GM12875 (cell line): ENCODE data around the gene MAX.
"Not testable (repeated sequence)": the region's sequence is repeated elsewhere in the genome, so short reads cannot be mapped to it uniquely, and the experiment has no call there.

Experiments
- H3K4me3 ChIP-seq: one replicate; pipeline ENCODE4 v1.5.1; 2011; ENCODE audit warnings: low read depth, low read length, control low read depth
- TF ChIP-seq, protein P1 (sequence below): IDR thresholded peaks from 2 replicates; pipeline ENCODE4 v1.5.1; 2011; ENCODE audit warnings: low read depth, mild to moderate bottlenecking, control low read depth, inconsistent platforms, low read length, moderate library complexity, borderline replicate concordance; ENCODE audit not compliant: insufficient read depth

MAX gene

DNA sequence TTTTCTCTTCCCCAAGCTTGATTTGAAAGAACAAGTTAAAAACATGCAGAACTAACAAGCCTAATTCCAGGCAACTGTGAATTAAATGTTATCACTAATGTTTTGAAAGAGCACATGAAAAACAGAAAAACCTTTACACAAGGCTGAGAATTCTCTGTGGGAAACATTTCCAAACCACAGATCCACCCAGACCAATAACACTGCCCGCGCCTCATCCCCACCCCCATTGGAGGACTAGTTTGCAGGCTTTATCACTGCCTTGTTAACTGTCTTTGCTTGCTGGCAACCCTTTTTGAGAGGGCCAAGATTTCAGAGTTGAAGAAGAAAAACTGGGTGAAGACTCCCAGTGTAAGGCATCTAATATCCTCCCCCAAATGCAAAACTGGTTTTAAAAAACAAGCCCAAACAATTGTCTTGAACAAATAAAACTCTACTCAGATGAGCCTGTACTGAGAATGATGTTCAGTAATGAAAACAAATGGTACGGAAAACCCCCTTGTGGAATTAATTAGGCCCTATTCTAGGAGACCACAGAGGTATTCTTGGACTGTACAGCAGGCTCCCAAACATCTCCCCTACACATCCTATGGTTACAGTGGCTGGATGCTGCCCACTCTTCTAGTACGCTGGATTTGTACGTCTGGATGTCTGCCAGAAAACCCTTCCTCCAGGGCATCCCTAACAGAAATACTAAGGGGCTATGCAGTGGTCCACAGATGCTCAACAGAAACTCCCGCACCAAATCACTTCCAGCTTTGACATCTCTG, 5.8 kb downstream of the MAX start:
- TF ChIP-seq, protein P1, sequence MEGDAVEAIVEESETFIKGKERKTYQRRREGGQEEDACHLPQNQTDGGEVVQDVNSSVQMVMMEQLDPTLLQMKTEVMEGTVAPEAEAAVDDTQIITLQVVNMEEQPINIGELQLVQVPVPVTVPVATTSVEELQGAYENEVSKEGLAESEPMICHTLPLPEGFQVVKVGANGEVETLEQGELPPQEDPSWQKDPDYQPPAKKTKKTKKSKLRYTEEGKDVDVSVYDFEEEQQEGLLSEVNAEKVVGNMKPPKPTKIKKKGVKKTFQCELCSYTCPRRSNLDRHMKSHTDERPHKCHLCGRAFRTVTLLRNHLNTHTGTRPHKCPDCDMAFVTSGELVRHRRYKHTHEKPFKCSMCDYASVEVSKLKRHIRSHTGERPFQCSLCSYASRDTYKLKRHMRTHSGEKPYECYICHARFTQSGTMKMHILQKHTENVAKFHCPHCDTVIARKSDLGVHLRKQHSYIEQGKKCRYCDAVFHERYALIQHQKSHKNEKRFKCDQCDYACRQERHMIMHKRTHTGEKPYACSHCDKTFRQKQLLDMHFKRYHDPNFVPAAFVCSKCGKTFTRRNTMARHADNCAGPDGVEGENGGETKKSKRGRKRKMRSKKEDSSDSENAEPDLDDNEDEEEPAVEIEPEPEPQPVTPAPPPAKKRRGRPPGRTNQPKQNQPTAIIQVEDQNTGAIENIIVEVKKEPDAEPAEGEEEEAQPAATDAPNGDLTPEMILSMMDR, result no peak
- no peak overlapping the region for H3K4me3 ChIP-seq

- H3K4me3 ChIP-seq, result no peak overlapping the region
- TF ChIP-seq, protein P1, result no peak
Measured at GRCh38 chr14:65095633-65096205, 6.6 kb downstream of the MAX start.

GRCh38 chr14:65092349-65092748, 10.0 kb downstream of the MAX start:
- TF ChIP-seq, protein P1, result no peak
- no peak overlapping the region for H3K4me3 ChIP-seq

- H3K4me3 ChIP-seq, result not testable (repeated sequence)
Measured at GRCh38 chr14:65087835-65088234, 14.5 kb downstream of the MAX start.

DNA sequence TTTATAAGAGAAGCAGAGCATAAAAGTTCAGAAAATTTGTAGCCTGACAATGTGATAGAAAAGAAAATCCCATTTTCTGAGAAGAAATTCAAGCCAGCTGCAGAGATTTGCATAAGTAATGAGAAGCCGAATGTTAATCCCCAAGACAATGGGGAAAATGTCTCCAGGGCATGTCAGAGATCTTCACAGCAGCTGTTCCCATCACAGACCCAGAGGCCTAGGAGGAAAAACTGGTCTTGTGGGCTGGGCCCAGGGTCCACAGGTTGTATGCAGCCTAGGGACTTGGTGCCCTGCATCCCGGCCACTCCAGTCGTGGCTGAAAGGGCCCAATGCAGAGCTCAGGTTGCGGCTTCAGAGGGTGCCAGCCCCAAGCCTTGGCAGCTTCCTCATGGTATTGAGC, 15.6 kb downstream of the MAX start:
- not testable (repeated sequence) for H3K4me3 ChIP-seq

- TF ChIP-seq, protein P1, result no peak
- no peak overlapping the region for H3K4me3 ChIP-seq
Measured at GRCh38 chr14:65084554-65085505, 17.5 kb downstream of the MAX start.

GRCh38 chr14:65082930-65083329, 19.4 kb downstream of the MAX start:
- no peak overlapping the region for H3K4me3 ChIP-seq

More at GRCh38 chr14:65082930-65083329, 19.4 kb downstream of the MAX start:
- TF ChIP-seq, protein P1, result no peak
